IMR-90 (cell line): ENCODE results near the gene NPB. TPM values are rescaled to one million over a fixed set of nuclear protein-coding genes. Genes with fewer than 3 reads are reported as not detected.

Source experiments
- ATAC-seq: fragments of 200-7000 bp; cut with Tn5 transposase; 2 replicates; pipeline ENCODE4 v1.9.1; 2020; ENCODE audit warnings: low read depth, mild to moderate bottlenecking, moderate library complexity
- BruUV-seq: library from RNA; stranded (reverse); fragments of 400-500 nt; replicated peaks from 2 replicates; lab custom pipeline; 2021; lab: Mats Ljungman, UMichigan
- CTCF ChIA-PET: fragments of 300-600 bp; formaldehyde crosslinking; extraction: SDS; loops from one replicate; lab custom pipeline; 2021; ENCODE audit warnings: antibody characterized with exemption; lab: Yijun Ruan, JAX
- POLR2A ChIA-PET: fragments of 300-600 bp; sonication (Branson Sonifier 250); formaldehyde crosslinking; loops from one replicate; lab custom pipeline; 2022; ENCODE audit warnings: antibody characterized with exemption; ENCODE audit not compliant: unreplicated experiment; lab: Charles Lee
- DNase-seq: peaks from one replicate; pipeline ENCODE4 v3.0.0; 2013
- H2AFZ ChIP-seq: replicated peaks from 2 replicates; pipeline ENCODE3; 2013; ENCODE audit warnings: low read length, mild to moderate bottlenecking; ENCODE audit not compliant: poor library complexity
- H2AK5ac ChIP-seq: 2 replicates; pipeline ENCODE4 v1.6.1; 2013; ENCODE audit warnings: low read depth, low read length, inconsistent platforms
- H2AK9ac ChIP-seq: replicated peaks from 2 replicates; pipeline ENCODE3; 2013; ENCODE audit warnings: mild to moderate bottlenecking, low read depth, low read length, moderate library complexity; ENCODE audit not compliant: poor library complexity
- H2BK120ac ChIP-seq: 2 replicates; pipeline ENCODE4 v1.6.1; 2013; ENCODE audit warnings: low read depth, low read length, inconsistent platforms
- H2BK15ac ChIP-seq: 3 replicates; pipeline ENCODE4 v1.6.1; 2013; ENCODE audit warnings: low read depth, low read length, inconsistent platforms
- H2BK20ac ChIP-seq: 2 replicates; pipeline ENCODE4 v1.6.1; 2013; ENCODE audit warnings: low read depth, mild to moderate bottlenecking, inconsistent platforms, low read length, moderate library complexity
- H2BK5ac ChIP-seq: 2 replicates; pipeline ENCODE4 v1.6.1; 2013; ENCODE audit warnings: mild to moderate bottlenecking, low read depth, low read length, inconsistent platforms; ENCODE audit not compliant: poor library complexity, severe bottlenecking
- H3K14ac ChIP-seq: replicated peaks from 2 replicates; pipeline ENCODE4 v1.6.1; 2013; ENCODE audit warnings: low read depth, low read length, inconsistent platforms
- H3K18ac ChIP-seq: 2 replicates; pipeline ENCODE4 v1.6.1; 2013; ENCODE audit warnings: low read depth, low read length, control low read depth
- H3K23ac ChIP-seq: 2 replicates; pipeline ENCODE4 v1.6.1; 2013; ENCODE audit warnings: low read depth, low read length, inconsistent platforms
- H3K27ac ChIP-seq: 2 replicates; pipeline ENCODE4 v1.5.1; 2013; ENCODE audit warnings: mild to moderate bottlenecking, control low read depth, low read length; ENCODE audit not compliant: insufficient read depth
- H3K27me3 ChIP-seq: 2 replicates; pipeline ENCODE4 v1.6.1; 2013; ENCODE audit warnings: low read length; ENCODE audit not compliant: control insufficient read depth, insufficient read depth
- H3K36me3 ChIP-seq: 2 replicates; pipeline ENCODE4 v1.6.1; 2013; ENCODE audit warnings: low read length, mixed read lengths; ENCODE audit not compliant: control insufficient read depth, insufficient read depth
- H3K4ac ChIP-seq: 2 replicates; pipeline ENCODE4 v1.6.1; 2013; ENCODE audit warnings: low read depth, low read length, inconsistent platforms
- H3K4me1 ChIP-seq: 2 replicates; pipeline ENCODE4 v1.6.1; 2013; ENCODE audit warnings: low read length, mixed read lengths; ENCODE audit not compliant: control insufficient read depth, insufficient read depth
- H3K4me2 ChIP-seq: 2 replicates; pipeline ENCODE4 v1.6.1; 2013; ENCODE audit warnings: low read depth, mild to moderate bottlenecking, control low read depth, low read length, moderate library complexity
- H3K4me3 ChIP-seq: 2 replicates; pipeline ENCODE4 v1.5.1; 2013; ENCODE audit warnings: low read depth, mild to moderate bottlenecking, control low read depth, low read length, moderate library complexity; ENCODE audit not compliant: insufficient read depth
- H3K56ac ChIP-seq: 2 replicates; pipeline ENCODE4 v1.6.1; 2013; ENCODE audit warnings: low read length, inconsistent platforms; ENCODE audit not compliant: insufficient read depth; ENCODE audit errors: extremely low read depth
- H3K79me1 ChIP-seq, 2 experiments: 2 replicates each; pipeline ENCODE4 v1.6.1; 2013; ENCODE audit warnings: low read length in 2 of 2, inconsistent platforms in 1 of 2, low read depth in 1 of 2
- H3K9ac ChIP-seq: 2 replicates; pipeline ENCODE4 v1.6.1; 2013; ENCODE audit warnings: low read depth, low read length, control low read depth
- H3K9me1 ChIP-seq: 2 replicates; pipeline ENCODE4 v1.6.1; 2013; ENCODE audit warnings: low read length, inconsistent platforms; ENCODE audit not compliant: insufficient read depth
- H3K9me3 ChIP-seq: 2 replicates; pipeline ENCODE4 v1.6.1; 2013; ENCODE audit warnings: low read length; ENCODE audit not compliant: control insufficient read depth, insufficient read depth
- H4K20me1 ChIP-seq: 2 replicates; pipeline ENCODE4 v1.6.1; 2013; ENCODE audit warnings: low read length, inconsistent platforms; ENCODE audit not compliant: insufficient read depth
- H4K5ac ChIP-seq: 2 replicates; pipeline ENCODE4 v1.6.1; 2013; ENCODE audit warnings: mild to moderate bottlenecking, low read depth, low read length, control low read depth
- H4K8ac ChIP-seq, 2 experiments: 2 replicates each; pipeline ENCODE4 v1.6.1; 2013; ENCODE audit warnings: low read depth in 2 of 2, low read length in 2 of 2, control low read depth in 1 of 2, inconsistent platforms in 1 of 2
- H4K91ac ChIP-seq: 2 replicates; pipeline ENCODE4 v1.6.1; 2013; ENCODE audit warnings: low read depth, low read length, inconsistent platforms; ENCODE audit not compliant: insufficient read depth
- CEBPB ChIP-seq: IDR thresholded peaks from 2 replicates; pipeline ENCODE4 v1.6.1; 2012; ENCODE audit warnings: low read depth, low read length, improper control_type of control experiment
- CTCF ChIP-seq: conservative IDR thresholded peaks from 2 replicates; pipeline ENCODE4 v1.5.1; 2012; ENCODE audit warnings: mild to moderate bottlenecking, low read depth, low read length, improper control_type of control experiment
- ELK1 ChIP-seq: fragments of 150-350 bp; IDR thresholded peaks from 2 replicates; pipeline ENCODE4 v1.6.1; 2016; ENCODE audit warnings: low read depth, mild to moderate bottlenecking, low read length, moderate library complexity, borderline replicate concordance
- FOS ChIP-seq: fragments of 150-350 bp; IDR thresholded peaks from 2 replicates; pipeline ENCODE4 v1.6.1; 2016; ENCODE audit warnings: low read depth, low read length
- MAFK ChIP-seq: IDR thresholded peaks from 2 replicates; pipeline ENCODE4 v1.6.1; 2012; ENCODE audit warnings: low read depth, low read length, improper control_type of control experiment
- SMC3 ChIP-seq: fragments of 150-350 bp; IDR thresholded peaks from 2 replicates; pipeline ENCODE4 v1.6.1; 2016; ENCODE audit warnings: low read depth, mild to moderate bottlenecking, antibody characterized with exemption, low read length, moderate library complexity
- USF2 ChIP-seq: fragments of 150-350 bp; IDR thresholded peaks from 2 replicates; pipeline ENCODE4 v1.6.1; 2017; ENCODE audit warnings: mild to moderate bottlenecking, antibody characterized with exemption, low read length, low read depth
- WGBS, 2 experiments: methylation state at CpG; one replicate each; pipeline versions ENCODE4 v1.1.5 to v1.1.7; 2013; ENCODE audit warnings: missing lambda C conversion rate in 2 of 2; ENCODE audit not compliant: insufficient read length in 1 of 2; ENCODE audit errors: extremely low coverage in 2 of 2; 5-methylcytosine and 5-hydroxymethylcytosine counted together
- dilution Hi-C: fragments of 300-500 bp; cut with HindIII; formaldehyde crosslinking; loops from one replicate; pipeline ENCODE4 v1.14.3; 2018; ENCODE audit warnings: low sequenced_read_pairs; ENCODE audit not compliant: unreplicated experiment
- in situ Hi-C: fragments of 300-500 bp; cut with MboI; formaldehyde crosslinking; loops from 3 replicates; pipeline ENCODE4 v1.14.3; 2019; ENCODE audit warnings: low sequenced_read_pairs, inconsistent platforms, mixed read lengths
- intact Hi-C: fragments of 100-400 bp; cut with micrococcal nuclease; formaldehyde crosslinking; loops from 2 replicates; pipeline ENCODE4 v1.10.0; 2022
- polyA plus RNA-seq, 3 experiments: library from polyadenylated mRNA; depleted of rRNA; stranded (reverse); fragments of >200 nt; gene quantifications; 2 replicates each; pipeline ENCODE4 v1.2.3, GENCODE V29; 2012; ENCODE audit warnings: low replicate concordance in 1 of 3
- total RNA-seq: library from RNA; depleted of rRNA; stranded (reverse); fragments of >200 nt; gene quantifications from 2 replicates; pipeline ENCODE4 v1.2.3, GENCODE V29; 2012

NPB gene
- total and polyA plus RNA-seq, 2 of the 4 experiments (the other 2 are of a cell fraction) = 0.51 TPM; not detected in 1

- no peak overlapping the region for H4K8ac ChIP-seq
- no peak overlapping the region for H3K4ac ChIP-seq
- peak overlapping the region; percentile 52 for H2AK9ac ChIP-seq
- no peak overlapping the region for H3K56ac ChIP-seq
- no peak overlapping the region for H2BK20ac ChIP-seq
- dilution Hi-C loops = no loop called here
- H2BK15ac ChIP-seq = no peak overlapping the region
- BruUV-seq = TSS peak; percentile 93
- H3K27me3 ChIP-seq = no peaks in the 10 kb centered on the region
- no peak for TF ChIP-seq CEBPB
- TF ChIP-seq USF2 = no peak
- TF ChIP-seq SMC3 = no peak
- TF ChIP-seq CTCF = no peak
- no peak for TF ChIP-seq ELK1
- TF ChIP-seq MAFK = no peak
- no peak for TF ChIP-seq FOS
- DNase-seq (no peak), ATAC-seq (no peak)
- H3K36me3 ChIP-seq = peaks cover 27% of the 10 kb centered on the region; the same call in 1 of the 2 replicates
- H2BK120ac ChIP-seq = no peak overlapping the region
- no peak overlapping the region for H3K4me3 ChIP-seq
- H2AFZ ChIP-seq = no peak overlapping the region
- no peak overlapping the region; the same call in 1 of the 2 replicates for H3K14ac ChIP-seq
- no peak overlapping the region for H4K5ac ChIP-seq
- H3K18ac ChIP-seq = no peak overlapping the region
- in situ Hi-C loops = no loop called here
- H2AK5ac ChIP-seq = no peak overlapping the region
- WGBS, 2 experiments = no CpG with 5 or more reads among the region's 9 CpGs
- ChIA-PET POLR2A (no interaction called here), CTCF (no interaction called here)
- H3K79me1 ChIP-seq = peaks cover 18 to 49% of the 10 kb centered on the region in 2 experiments
- no peak overlapping the region for H3K9ac ChIP-seq
- H2BK5ac ChIP-seq = no peak overlapping the region
- H4K20me1 ChIP-seq = peaks cover 11% of the 10 kb centered on the region
- no peak overlapping the region for H3K4me2 ChIP-seq
- no peak overlapping the region for H4K91ac ChIP-seq
- peaks cover 8% of the 10 kb centered on the region for H3K9me1 ChIP-seq
- intact Hi-C loops = no loop called here
- H3K4me1 ChIP-seq = peaks cover 10% of the 10 kb centered on the region
- no peak overlapping the region for H3K23ac ChIP-seq
- no peak overlapping the region for H3K27ac ChIP-seq
- no peaks in the 10 kb centered on the region for H3K9me3 ChIP-seq
Observed at GRCh38 chr17:81932333-81932983, 30.4 kb downstream of the NPB start.
